HEK293T (cell line): ENCODE measurements around the gene CCDC88B.

Source experiments
- CTCF ChIA-PET: fragments of 350-600 bp; formaldehyde crosslinking; extraction: SDS; loops from one replicate; lab custom pipeline; 2021; ENCODE audit warnings: antibody characterized with exemption, inconsistent platforms; lab: Yijun Ruan, JAX
- POLR2A ChIA-PET: fragments of 350-600 bp; formaldehyde crosslinking; extraction: SDS; loops from one replicate; lab custom pipeline; 2020; ENCODE audit warnings: antibody characterized with exemption, inconsistent platforms; lab: Yijun Ruan, JAX
- DNase-seq: peaks from one replicate; pipeline ENCODE4 v3.0.0; 2012; ENCODE audit warnings: mixed read lengths; ENCODE audit errors: extremely low spot score
- ARNT ChIP-seq: fragments of 450-650 bp; IDR thresholded peaks from 2 replicates; pipeline ENCODE4 v1.6.1; 2017; ENCODE audit warnings: mild to moderate bottlenecking
- BHLHE40 ChIP-seq: fragments of 450-650 bp; IDR thresholded peaks from 2 replicates; pipeline ENCODE4 v1.6.1; 2016; ENCODE audit warnings: mild to moderate bottlenecking, moderate library complexity, borderline replicate concordance
- CTBP1 ChIP-seq: fragments of 450-650 bp; IDR thresholded peaks from 2 replicates; pipeline ENCODE4 v1.6.1; 2016; ENCODE audit warnings: borderline replicate concordance
- ELF4 ChIP-seq: fragments of 450-650 bp; IDR thresholded peaks from 2 replicates; pipeline ENCODE4 v1.6.1; 2017; ENCODE audit warnings: antibody characterized with exemption
- FOXA1 ChIP-seq: fragments of 450-650 bp; IDR thresholded peaks from 2 replicates; pipeline ENCODE4 v1.6.1; 2016; ENCODE audit warnings: mild to moderate bottlenecking
- FOXK2 ChIP-seq: fragments of 450-650 bp; IDR thresholded peaks from 2 replicates; pipeline ENCODE4 v1.6.1; 2016; ENCODE audit warnings: mild to moderate bottlenecking
- FOXM1 ChIP-seq: fragments of 450-650 bp; IDR thresholded peaks from 2 replicates; pipeline ENCODE4 v1.6.1; 2017; ENCODE audit warnings: mild to moderate bottlenecking, borderline replicate concordance
- HDGF ChIP-seq: fragments of 450-650 bp; IDR thresholded peaks from 2 replicates; pipeline ENCODE4 v1.6.1; 2017; ENCODE audit warnings: antibody characterized with exemption, borderline replicate concordance
- L3MBTL2 ChIP-seq: fragments of 450-650 bp; conservative IDR thresholded peaks from 2 replicates; pipeline ENCODE4 v1.6.1; 2016; ENCODE audit warnings: mild to moderate bottlenecking
- LEF1 ChIP-seq: fragments of 450-650 bp; IDR thresholded peaks from 2 replicates; pipeline ENCODE4 v1.6.1; 2017; ENCODE audit warnings: mild to moderate bottlenecking, borderline replicate concordance
- NFRKB ChIP-seq: fragments of 450-650 bp; IDR thresholded peaks from 2 replicates; pipeline ENCODE4 v1.6.1; 2016; ENCODE audit warnings: mild to moderate bottlenecking, moderate library complexity
- PKNOX1 ChIP-seq: fragments of 450-650 bp; IDR thresholded peaks from 2 replicates; pipeline ENCODE4 v1.6.1; 2016
- SP1 ChIP-seq: fragments of 450-650 bp; IDR thresholded peaks from 2 replicates; pipeline ENCODE4 v1.6.1; 2017
- SUZ12 ChIP-seq: fragments of 450-650 bp; IDR thresholded peaks from 2 replicates; pipeline ENCODE4 v1.6.1; 2016; ENCODE audit warnings: mild to moderate bottlenecking
- TARDBP ChIP-seq: fragments of 450-650 bp; IDR thresholded peaks from 2 replicates; pipeline ENCODE4 v1.6.1; 2016
- ZNF384 ChIP-seq: fragments of 450-650 bp; IDR thresholded peaks from 2 replicates; pipeline ENCODE4 v1.6.1; 2016

CCDC88B gene

GRCh38 chr11:64390558-64390957, 50.6 kb downstream of the CCDC88B start:
- POLR2A ChIA-PET, result no interaction called here
- CTCF ChIA-PET, result interaction anchor here (1.0 to 1.9 kb wide), 2 partner anchors 10 to 34 kb away, joined by 3 to 5 read pairs; no protein-coding TSS in a partner anchor
- TF ChIP-seq BHLHE40 (no peak), SUZ12 (no peak), LEF1 (no peak), ARNT (no peak), SP1 (no peak), TARDBP (no peak), CTBP1 (no peak), ZNF384 (no peak), FOXM1 (no peak), FOXK2 (no peak)
- no peak for DNase-seq

GRCh38 chr11:64391839-64392238, 51.8 kb downstream of the CCDC88B start:
- CTCF ChIA-PET, result interaction anchor here (0.6 to 1.0 kb wide), 2 partner anchors 57 to 342 kb away, joined by 3 to 5 read pairs; no protein-coding TSS in a partner anchor
- no peak for DNase-seq
- TF ChIP-seq L3MBTL2 (no peak), ARNT (no peak), TARDBP (no peak), CTBP1 (no peak), ZNF384 (no peak), HDGF (no peak), LEF1 (no peak), PKNOX1 (no peak), FOXA1 (no peak), FOXM1 (no peak), SP1 (no peak), SUZ12 (no peak), FOXK2 (no peak), BHLHE40 (no peak), ELF4 (no peak), NFRKB (no peak)
- POLR2A ChIA-PET, result no interaction called here

- DNase-seq, result no peak
- ChIA-PET POLR2A (no interaction called here), CTCF (no interaction called here)
- TF ChIP-seq LEF1 (no peak), FOXA1 (no peak), FOXK2 (no peak), TARDBP (no peak), HDGF (no peak), CTBP1 (no peak), ZNF384 (no peak), NFRKB (no peak), FOXM1 (no peak), SUZ12 (no peak), L3MBTL2 (no peak), PKNOX1 (no peak), ELF4 (no peak), ARNT (no peak), BHLHE40 (no peak), SP1 (no peak)
Observed at GRCh38 chr11:64395545-64396078, 55.6 kb downstream of the CCDC88B start.

DNA sequence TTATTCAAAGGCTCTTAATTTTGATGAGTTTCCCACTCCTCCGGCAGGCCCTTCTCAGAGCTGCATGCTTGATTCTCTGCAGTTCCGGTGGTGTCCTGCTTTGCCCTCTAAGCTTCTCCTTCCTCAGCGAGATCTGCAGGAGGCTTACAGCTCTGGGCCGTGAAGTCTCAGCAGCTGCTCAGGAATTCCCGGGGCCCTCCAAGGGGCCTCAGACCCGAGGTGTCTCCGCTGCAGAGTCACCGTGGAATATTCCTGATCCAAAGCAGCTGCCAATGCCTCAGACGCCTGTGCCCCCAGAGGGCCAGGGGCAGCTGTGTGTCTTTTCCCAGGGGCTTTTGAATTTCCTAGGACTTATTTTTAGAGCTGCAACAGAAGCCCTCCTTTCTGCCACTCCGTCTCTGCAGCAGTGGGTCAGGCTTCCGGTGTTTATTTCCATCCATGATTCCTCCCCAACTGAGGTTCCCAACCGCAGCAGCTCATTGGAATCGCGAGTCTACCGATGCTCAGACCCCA, 56.1 kb downstream of the CCDC88B start:
- TF ChIP-seq BHLHE40 (no peak), LEF1 (no peak), CTBP1 (no peak), ZNF384 (no peak), ELF4 (no peak), TARDBP (no peak), ARNT (no peak), L3MBTL2 (no peak), NFRKB (no peak), FOXA1 (no peak)
- ChIA-PET POLR2A (interaction anchor here (0.6 kb wide), 1 partner anchor 293 kb away, joined by 4 read pairs; no protein-coding TSS in a partner anchor), CTCF (interaction anchor here (0.5 kb wide), 1 partner anchor 595 kb away, joined by 3 read pairs; no protein-coding TSS in a partner anchor)
- DNase-seq, result no peak

DNA sequence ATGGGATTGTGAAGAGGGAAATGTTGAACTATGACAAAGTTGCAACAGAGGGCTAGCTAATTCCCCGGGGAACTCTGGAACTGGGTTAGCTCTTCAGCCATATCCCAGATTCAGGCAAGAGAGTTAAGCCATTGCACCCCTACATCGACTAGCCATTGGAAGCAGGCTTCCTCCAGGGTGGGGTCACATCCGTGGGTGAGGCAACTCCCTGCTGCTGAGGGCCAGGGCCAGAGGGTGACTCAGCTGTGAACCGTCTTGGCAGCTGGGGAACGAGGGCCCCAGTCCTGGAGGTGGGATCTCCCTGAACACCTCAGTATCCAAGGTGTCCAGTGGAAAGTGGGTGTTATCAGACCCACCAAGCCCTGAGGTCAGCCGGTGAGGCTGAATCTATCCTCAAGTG, 60.1 kb downstream of the CCDC88B start:
- TF ChIP-seq CTBP1, result no peak
- no peak for TF ChIP-seq HDGF
- TF ChIP-seq FOXM1, result no peak
- TF ChIP-seq PKNOX1, result no peak
- TF ChIP-seq SUZ12, result no peak
- no peak for TF ChIP-seq L3MBTL2
- no peak for TF ChIP-seq SP1
- no peak for TF ChIP-seq FOXK2
- no peak for TF ChIP-seq NFRKB
- no peak for TF ChIP-seq BHLHE40
- no peak for TF ChIP-seq LEF1
- TF ChIP-seq ARNT, result no peak
- no peak for TF ChIP-seq ZNF384
- no peak for TF ChIP-seq TARDBP
- no peak for TF ChIP-seq FOXA1
- TF ChIP-seq ELF4, result no peak
- DNase-seq, result no peak
- POLR2A ChIA-PET, result no interaction called here
- CTCF ChIA-PET, result interaction anchor here (0.6 to 1.2 kb wide), 2 partner anchors 10 to 99 kb away, joined by 3 read pairs; no protein-coding TSS in a partner anchor
